K562 (cell line): ENCODE measurements around the gene ZBTB8A. TPM values are rescaled to one million over a fixed set of nuclear protein-coding genes. Genes with fewer than 3 reads are reported as not detected.
A peak's percentile ranks its signal among the peaks of the same experiment; 100 is the strongest.

Source experiments
- ATF6 ChIP-seq: sonication (generic); formaldehyde crosslinking; IDR thresholded peaks from 2 replicates; pipeline ENCODE4 v1.4.0; 2020; ENCODE audit warnings: mild to moderate bottlenecking, missing genetic modification reagents
- E2F1 ChIP-seq: sonication (generic); formaldehyde crosslinking; IDR thresholded peaks from 2 replicates; pipeline ENCODE4 v1.8.1; 2023; ENCODE audit warnings: mild to moderate bottlenecking, missing genetic modification reagents, moderate library complexity
- ELF1 ChIP-seq: fragments of 200-800 bp; sonication (Bioruptor generic); IDR thresholded peaks from 2 replicates; pipeline ENCODE4 v1.6.1; 2016; ENCODE audit warnings: missing genetic modification characterization, missing compliant biosample characterization
- MIER1 ChIP-seq: fragments of 450-650 bp; IDR thresholded peaks from 2 replicates; pipeline ENCODE4 v1.6.1; 2016; ENCODE audit warnings: antibody characterized with exemption, mild to moderate bottlenecking, low read depth
- MYNN ChIP-seq, 2 experiments: sonication (generic); formaldehyde crosslinking in 1 of 2; IDR thresholded peaks; 2 replicates each; pipeline versions ENCODE4 v1.5.0 to v1.6.1; 2016 to 2020; ENCODE audit warnings: antibody characterized with exemption in 1 of 2, missing genetic modification reagents in 1 of 2
- NFE2 ChIP-seq: IDR thresholded peaks from 2 replicates; pipeline ENCODE4 v1.6.1; 2014; ENCODE audit warnings: antibody characterized with exemption, low read depth
- PRMT5 ChIP-seq: sonication (generic); formaldehyde crosslinking; IDR thresholded peaks from 2 replicates; pipeline ENCODE4 v1.5.0; 2020; ENCODE audit warnings: missing genetic modification reagents
- RBM22 ChIP-seq: fragments of 200-400 bp; formaldehyde crosslinking; IDR thresholded peaks from 2 replicates; pipeline ENCODE4 v1.6.1; 2018; ENCODE audit warnings: low read length, low read depth; ENCODE audit not compliant: poor library complexity, severe bottlenecking
- SIX5 ChIP-seq, 2 experiments: IDR thresholded peaks; 2 replicates each; pipeline ENCODE4 v1.6.1; 2011; ENCODE audit warnings: low read length in 2 of 2, borderline replicate concordance in 1 of 2, low read depth in 1 of 2, mild to moderate bottlenecking in 1 of 2, moderate library complexity in 1 of 2; ENCODE audit not compliant: insufficient read depth in 1 of 2
- ZC3H8 ChIP-seq: fragments of 450-650 bp; IDR thresholded peaks from 2 replicates; pipeline ENCODE4 v1.6.1; 2017
- ZNF507 ChIP-seq: conservative IDR thresholded peaks from 2 replicates; pipeline ENCODE4 v1.6.1; 2017; ENCODE audit warnings: missing genetic modification characterization, missing compliant biosample characterization
- polyA plus RNA-seq, 8 experiments: library from polyadenylated mRNA; depleted of rRNA in 4 of 8; stranded (reverse) in 5 of 8; unstranded in 3 of 8; fragments of >200 nt; fragmentation: Nextera tagmentation in 2 of 8; fragmentation: Illumina TruSeq in 1 of 8; extraction: Ambion mirVana in 2 of 8; extraction: Trizol in 1 of 8; gene quantifications; 2 replicates each; pipeline versions ENCODE4 v1.2.1 to v1.2.3, GENCODE V29; 2011 to 2014; ENCODE audit warnings: inconsistent platforms in 1 of 8, missing spikeins in 1 of 8
- total RNA-seq, 7 experiments: library from RNA; depleted of rRNA in 6 of 7; stranded (reverse); fragments of >200 nt in 6 of 7; fragmentation: Illumina TruSeq in 2 of 7; extraction: Trizol in 2 of 7; gene quantifications; 2 replicates each; pipeline versions ENCODE4 v1.2.1 to v1.2.3, GENCODE V29; 2011 to 2021; ENCODE audit warnings: low replicate concordance in 1 of 7
- TF ChIP-seq, protein P1 (sequence below), 2 experiments: fragments of 450-650 bp in 1 of 2; sonication (generic) in 1 of 2; formaldehyde crosslinking in 1 of 2; IDR thresholded peaks in 1 of 2; conservative IDR thresholded peaks in 1 of 2; 2 replicates each; pipeline versions ENCODE4 v1.6.1 to v1.8.1; 2016 to 2023; ENCODE audit warnings: mild to moderate bottlenecking in 2 of 2, moderate library complexity in 2 of 2, inconsistent platforms in 1 of 2, missing genetic modification reagents in 1 of 2
- TF ChIP-seq, protein P2 (sequence below): fragments of 200-800 bp; sonication (Bioruptor generic); IDR thresholded peaks from 2 replicates; pipeline ENCODE4 v1.6.1; 2016; ENCODE audit warnings: missing genetic modification characterization, missing compliant biosample characterization
- TF ChIP-seq, protein P3 (sequence below): sonication (generic); formaldehyde crosslinking; IDR thresholded peaks from 2 replicates; pipeline ENCODE4 v1.8.0; 2022; ENCODE audit warnings: mild to moderate bottlenecking, low read depth, missing genetic modification reagents
- TF ChIP-seq, protein P4 (sequence below): fragments of 250-450 bp; sonication (Bioruptor Pico); IDR thresholded peaks from 2 replicates; pipeline ENCODE4 v1.9.0; 2021; ENCODE audit warnings: mild to moderate bottlenecking

Gene ZBTB8A
- total and polyA plus RNA-seq, 9 of the 15 experiments (the other 6 are each of a cell fraction or from before 2014, with no cell fraction given), result 0.01 to 0.64 (median 0.09) TPM

- no peak for TF ChIP-seq ATF6 (CRISPR knock-in tag)
- TF ChIP-seq, protein P1, sequence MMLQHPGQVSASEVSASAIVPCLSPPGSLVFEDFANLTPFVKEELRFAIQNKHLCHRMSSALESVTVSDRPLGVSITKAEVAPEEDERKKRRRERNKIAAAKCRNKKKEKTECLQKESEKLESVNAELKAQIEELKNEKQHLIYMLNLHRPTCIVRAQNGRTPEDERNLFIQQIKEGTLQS (IDR thresholded peaks at IDR 0.05), result no peak
- TF ChIP-seq, protein P1 (CRISPR knock-in tag; conservative IDR thresholded peaks at IDR 0.05), result no peak
- TF ChIP-seq PRMT5, result no peak
- TF ChIP-seq MIER1, result no peak
- TF ChIP-seq MYNN (IDR thresholded peaks at IDR 0.05), result no peak
- no peak for TF ChIP-seq MYNN (CRISPR knock-in tag; IDR thresholded peaks at IDR 0.05)
- TF ChIP-seq E2F1 (CRISPR knock-in tag), result no peak
- no peak for TF ChIP-seq ZC3H8
- TF ChIP-seq ZNF507, result no peak
- TF ChIP-seq, protein P2, sequence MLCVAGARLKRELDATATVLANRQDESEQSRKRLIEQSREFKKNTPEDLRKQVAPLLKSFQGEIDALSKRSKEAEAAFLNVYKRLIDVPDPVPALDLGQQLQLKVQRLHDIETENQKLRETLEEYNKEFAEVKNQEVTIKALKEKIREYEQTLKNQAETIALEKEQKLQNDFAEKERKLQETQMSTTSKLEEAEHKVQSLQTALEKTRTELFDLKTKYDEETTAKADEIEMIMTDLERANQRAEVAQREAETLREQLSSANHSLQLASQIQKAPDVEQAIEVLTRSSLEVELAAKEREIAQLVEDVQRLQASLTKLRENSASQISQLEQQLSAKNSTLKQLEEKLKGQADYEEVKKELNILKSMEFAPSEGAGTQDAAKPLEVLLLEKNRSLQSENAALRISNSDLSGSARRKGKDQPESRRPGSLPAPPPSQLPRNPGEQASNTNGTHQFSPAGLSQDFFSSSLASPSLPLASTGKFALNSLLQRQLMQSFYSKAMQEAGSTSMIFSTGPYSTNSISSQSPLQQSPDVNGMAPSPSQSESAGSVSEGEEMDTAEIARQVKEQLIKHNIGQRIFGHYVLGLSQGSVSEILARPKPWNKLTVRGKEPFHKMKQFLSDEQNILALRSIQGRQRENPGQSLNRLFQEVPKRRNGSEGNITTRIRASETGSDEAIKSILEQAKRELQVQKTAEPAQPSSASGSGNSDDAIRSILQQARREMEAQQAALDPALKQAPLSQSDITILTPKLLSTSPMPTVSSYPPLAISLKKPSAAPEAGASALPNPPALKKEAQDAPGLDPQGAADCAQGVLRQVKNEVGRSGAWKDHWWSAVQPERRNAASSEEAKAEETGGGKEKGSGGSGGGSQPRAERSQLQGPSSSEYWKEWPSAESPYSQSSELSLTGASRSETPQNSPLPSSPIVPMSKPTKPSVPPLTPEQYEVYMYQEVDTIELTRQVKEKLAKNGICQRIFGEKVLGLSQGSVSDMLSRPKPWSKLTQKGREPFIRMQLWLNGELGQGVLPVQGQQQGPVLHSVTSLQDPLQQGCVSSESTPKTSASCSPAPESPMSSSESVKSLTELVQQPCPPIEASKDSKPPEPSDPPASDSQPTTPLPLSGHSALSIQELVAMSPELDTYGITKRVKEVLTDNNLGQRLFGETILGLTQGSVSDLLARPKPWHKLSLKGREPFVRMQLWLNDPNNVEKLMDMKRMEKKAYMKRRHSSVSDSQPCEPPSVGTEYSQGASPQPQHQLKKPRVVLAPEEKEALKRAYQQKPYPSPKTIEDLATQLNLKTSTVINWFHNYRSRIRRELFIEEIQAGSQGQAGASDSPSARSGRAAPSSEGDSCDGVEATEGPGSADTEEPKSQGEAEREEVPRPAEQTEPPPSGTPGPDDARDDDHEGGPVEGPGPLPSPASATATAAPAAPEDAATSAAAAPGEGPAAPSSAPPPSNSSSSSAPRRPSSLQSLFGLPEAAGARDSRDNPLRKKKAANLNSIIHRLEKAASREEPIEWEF (CRISPR knock-in tag), result no peak
- TF ChIP-seq NFE2, result no peak
- no peak for TF ChIP-seq RBM22
- TF ChIP-seq, protein P3, sequence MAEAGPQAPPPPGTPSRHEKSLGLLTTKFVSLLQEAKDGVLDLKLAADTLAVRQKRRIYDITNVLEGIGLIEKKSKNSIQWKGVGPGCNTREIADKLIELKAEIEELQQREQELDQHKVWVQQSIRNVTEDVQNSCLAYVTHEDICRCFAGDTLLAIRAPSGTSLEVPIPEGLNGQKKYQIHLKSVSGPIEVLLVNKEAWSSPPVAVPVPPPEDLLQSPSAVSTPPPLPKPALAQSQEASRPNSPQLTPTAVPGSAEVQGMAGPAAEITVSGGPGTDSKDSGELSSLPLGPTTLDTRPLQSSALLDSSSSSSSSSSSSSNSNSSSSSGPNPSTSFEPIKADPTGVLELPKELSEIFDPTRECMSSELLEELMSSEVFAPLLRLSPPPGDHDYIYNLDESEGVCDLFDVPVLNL, result no peak
- TF ChIP-seq ELF1 (tag), result 0 out of 2 replicates have a peak, but pooled peaks have one; percentile 53
- TF ChIP-seq, protein P4, sequence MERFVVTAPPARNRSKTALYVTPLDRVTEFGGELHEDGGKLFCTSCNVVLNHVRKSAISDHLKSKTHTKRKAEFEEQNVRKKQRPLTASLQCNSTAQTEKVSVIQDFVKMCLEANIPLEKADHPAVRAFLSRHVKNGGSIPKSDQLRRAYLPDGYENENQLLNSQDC (CRISPR knock-in tag), result no peak
- no peak for TF ChIP-seq SIX5 (IDR thresholded peaks at IDR 0.05; ENCODE audit: borderline replicate concordance in 1 of 2, insufficient read depth in 1 of 2, low read depth in 1 of 2, low read length in 2 of 2)
Measured at GRCh38 chr1:32500387-32501209, 38.6 kb upstream of the ZBTB8A start (continued).
